Progenitor cell of endocrine pancreas (in vitro differentiated cells): ENCODE data around the gene INHA. TPM values are rescaled to one million over a fixed set of nuclear protein-coding genes. Genes with fewer than 3 reads are reported as not detected.
A peak's percentile ranks its signal among the peaks of the same experiment; 100 is the strongest.

ENCODE experiments used
- DNase-seq: peaks from one replicate; pipeline ENCODE4 v3.0.0; 2021; ENCODE audit warnings: low spot score; ENCODE audit not compliant: unreplicated experiment
- H3K27ac Mint-ChIP-seq: 2 replicates; pipeline ENCODE4 v1.8.0; 2021; ENCODE audit warnings: mild to moderate bottlenecking, moderate library complexity, mixed read lengths
- H3K27me3 Mint-ChIP-seq: 2 replicates; pipeline ENCODE4 v1.8.0; 2021; ENCODE audit warnings: mixed read lengths
- H3K36me3 Mint-ChIP-seq: 2 replicates; pipeline ENCODE4 v1.8.0; 2022; ENCODE audit warnings: mixed read lengths; ENCODE audit not compliant: insufficient read depth
- H3K4me1 Mint-ChIP-seq: 2 replicates; pipeline ENCODE4 v1.8.0; 2021; ENCODE audit warnings: low read depth, mixed read lengths
- H3K4me3 Mint-ChIP-seq: 2 replicates; pipeline ENCODE4 v1.8.0; 2021; ENCODE audit warnings: low read depth, mild to moderate bottlenecking, moderate library complexity, mixed read lengths
- H3K9me3 Mint-ChIP-seq: 2 replicates; pipeline ENCODE4 v1.8.0; 2021; ENCODE audit warnings: low read depth, mixed read lengths
- total RNA-seq: library from RNA; stranded (reverse); gene quantifications from 2 replicates; pipeline ENCODE4 v1.2.1, GENCODE V29; 2021
- TF ChIP-seq, protein P1 (sequence below): fragments of 200-600 bp; sonication (generic); IDR thresholded peaks from one replicate; pipeline ENCODE4 v1.5.0; 2021; ENCODE audit warnings: antibody characterized with exemption, mild to moderate bottlenecking; ENCODE audit not compliant: unreplicated experiment

INHA gene
- total RNA-seq, 1 donor from 2014 or later = 1.7 TPM

DNA sequence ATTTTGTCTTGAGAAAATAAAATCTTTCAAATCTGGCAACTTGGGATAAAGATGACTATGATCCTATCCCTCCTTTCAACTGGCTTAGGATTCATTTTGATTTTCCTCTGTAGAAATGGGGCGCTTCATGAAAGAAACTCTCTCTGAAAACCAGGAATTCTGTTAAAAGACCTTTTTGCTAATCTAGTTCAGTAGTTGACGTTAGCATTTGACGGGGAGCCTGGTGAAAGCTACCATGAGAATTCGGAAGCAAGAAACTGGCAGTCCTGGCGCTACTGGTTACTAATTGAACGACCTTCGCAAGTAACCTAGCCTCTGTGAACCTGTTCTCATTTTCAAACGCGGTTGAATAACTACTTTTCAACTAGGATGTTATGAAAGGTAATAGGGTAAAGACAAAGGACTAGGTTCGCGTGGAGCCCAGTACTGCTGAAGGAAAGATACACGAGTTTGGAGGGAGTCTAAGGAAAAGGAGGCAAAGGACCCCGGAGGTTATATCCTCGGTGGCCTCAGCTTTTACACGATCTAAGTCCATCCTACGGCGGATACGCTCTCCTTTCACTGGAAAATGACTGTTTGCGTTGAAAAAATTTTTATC is 24.9 kb downstream of the INHA start:
- TF ChIP-seq, protein P1, sequence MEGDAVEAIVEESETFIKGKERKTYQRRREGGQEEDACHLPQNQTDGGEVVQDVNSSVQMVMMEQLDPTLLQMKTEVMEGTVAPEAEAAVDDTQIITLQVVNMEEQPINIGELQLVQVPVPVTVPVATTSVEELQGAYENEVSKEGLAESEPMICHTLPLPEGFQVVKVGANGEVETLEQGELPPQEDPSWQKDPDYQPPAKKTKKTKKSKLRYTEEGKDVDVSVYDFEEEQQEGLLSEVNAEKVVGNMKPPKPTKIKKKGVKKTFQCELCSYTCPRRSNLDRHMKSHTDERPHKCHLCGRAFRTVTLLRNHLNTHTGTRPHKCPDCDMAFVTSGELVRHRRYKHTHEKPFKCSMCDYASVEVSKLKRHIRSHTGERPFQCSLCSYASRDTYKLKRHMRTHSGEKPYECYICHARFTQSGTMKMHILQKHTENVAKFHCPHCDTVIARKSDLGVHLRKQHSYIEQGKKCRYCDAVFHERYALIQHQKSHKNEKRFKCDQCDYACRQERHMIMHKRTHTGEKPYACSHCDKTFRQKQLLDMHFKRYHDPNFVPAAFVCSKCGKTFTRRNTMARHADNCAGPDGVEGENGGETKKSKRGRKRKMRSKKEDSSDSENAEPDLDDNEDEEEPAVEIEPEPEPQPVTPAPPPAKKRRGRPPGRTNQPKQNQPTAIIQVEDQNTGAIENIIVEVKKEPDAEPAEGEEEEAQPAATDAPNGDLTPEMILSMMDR = no peak
- no peaks in the 10 kb centered on the region for H3K36me3 Mint-ChIP-seq
- peaks cover 2% of the 10 kb centered on the region for H3K27me3 Mint-ChIP-seq
- peak overlapping the region; percentile 100 for H3K27ac Mint-ChIP-seq
- H3K9me3 Mint-ChIP-seq = no peaks in the 10 kb centered on the region
- H3K4me1 Mint-ChIP-seq = peaks cover 15% of the 10 kb centered on the region
- no peak for DNase-seq
- H3K4me3 Mint-ChIP-seq = peak overlapping the region; percentile 97

DNA sequence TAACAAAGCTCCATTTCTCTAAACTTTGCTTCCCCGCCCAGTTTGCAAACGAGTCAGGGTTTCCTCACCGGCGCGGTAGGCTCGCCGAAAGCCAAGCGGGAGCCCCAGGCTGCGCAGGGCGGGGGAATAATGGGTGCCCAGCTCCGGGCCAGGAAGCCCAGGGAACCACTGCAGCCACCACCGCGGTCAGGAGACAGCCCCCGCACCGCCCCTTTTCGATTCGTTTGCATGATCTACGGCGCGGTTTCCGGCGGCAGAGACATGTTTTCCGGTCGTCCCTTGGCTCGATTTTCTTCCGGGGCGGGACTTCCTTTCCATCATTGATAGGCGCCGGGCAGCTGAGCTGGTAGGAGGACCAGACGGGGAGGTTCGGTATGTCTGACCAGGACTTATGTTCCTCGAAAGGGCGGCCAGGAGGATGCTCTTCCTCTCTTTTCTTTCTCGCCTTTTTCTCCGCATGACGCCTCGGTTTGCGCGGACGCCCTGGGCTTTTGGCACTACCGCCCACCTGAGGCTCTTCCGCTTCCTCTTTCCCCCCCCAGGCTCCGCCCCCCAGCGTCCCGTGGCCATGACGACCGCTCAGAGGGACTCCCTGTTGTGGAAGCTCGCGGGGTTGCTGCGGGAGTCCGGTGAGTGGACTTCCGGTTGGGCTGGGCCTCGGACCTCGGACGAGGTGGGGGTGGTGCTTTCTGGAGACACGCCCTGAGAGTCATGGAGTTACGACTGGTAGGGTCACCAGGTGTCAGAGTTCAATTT is 25.6 kb downstream of the INHA start, which contains the start of gene STK11IP:
Gene STK11IP, plus strand, starts transcription at position 306 of the 756 bp plus-strand sequence. Its CDS starts 263 bp downstream, at position 569.
- Mint-ChIP-seq H3K27ac (peak within 1 kb of the TSS; percentile 100), H3K27me3 (no peaks in the 10 kb centered on the region), H3K36me3 (peaks cover under 1% of the 10 kb centered on the region), H3K4me3 (peak within 1 kb of the TSS; percentile 97), H3K9me3 (no peaks in the 10 kb centered on the region), H3K4me1 (peaks cover 15% of the 10 kb centered on the region)
- TF ChIP-seq, protein P1 = no peak
- DNase-seq = peak; percentile 90

DNA sequence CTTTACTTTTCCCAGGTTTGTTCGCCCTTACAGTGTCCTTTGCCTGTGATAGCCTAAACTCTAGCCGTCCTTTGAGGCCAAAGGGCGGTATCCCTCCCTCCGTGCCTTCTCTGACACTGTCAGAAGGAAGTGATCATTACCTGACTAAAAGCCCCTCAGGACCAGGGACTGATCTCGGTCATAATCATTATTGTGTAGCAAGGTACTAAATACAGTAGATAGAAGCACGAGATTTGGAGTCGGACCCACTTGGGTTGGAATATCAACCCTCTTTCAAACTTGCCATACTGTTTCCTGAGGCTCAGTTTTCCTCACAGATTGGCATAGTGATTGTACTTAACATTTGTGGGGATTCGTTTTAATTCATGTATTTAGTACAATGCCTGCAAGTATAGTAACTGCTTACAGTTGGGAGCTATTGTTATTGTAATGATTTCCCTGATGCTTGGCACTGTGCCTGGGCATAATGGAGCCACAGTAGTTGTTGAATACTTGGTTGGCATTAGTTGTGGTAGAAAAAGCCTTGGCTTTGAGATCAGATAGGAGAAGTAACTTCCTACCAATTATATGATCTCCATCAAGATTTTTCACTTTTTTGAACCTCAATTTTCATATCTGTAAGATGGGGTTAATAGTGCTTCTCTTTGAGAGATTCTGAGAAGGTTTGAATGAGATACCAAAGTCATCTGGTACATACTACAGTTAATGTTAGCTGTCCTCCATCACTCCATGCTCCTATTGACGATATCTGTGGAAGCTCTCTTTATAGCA is 26.4 kb downstream of the INHA start:
- H3K4me3 Mint-ChIP-seq = peak overlapping the region; percentile 97
- peaks cover 15% of the 10 kb centered on the region for H3K4me1 Mint-ChIP-seq
- H3K9me3 Mint-ChIP-seq = no peaks in the 10 kb centered on the region
- TF ChIP-seq, protein P1 = no peak
- H3K27me3 Mint-ChIP-seq = no peaks in the 10 kb centered on the region
- peak overlapping the region; percentile 100 for H3K27ac Mint-ChIP-seq
- DNase-seq = no peak
- peaks cover 1% of the 10 kb centered on the region for H3K36me3 Mint-ChIP-seq

DNA sequence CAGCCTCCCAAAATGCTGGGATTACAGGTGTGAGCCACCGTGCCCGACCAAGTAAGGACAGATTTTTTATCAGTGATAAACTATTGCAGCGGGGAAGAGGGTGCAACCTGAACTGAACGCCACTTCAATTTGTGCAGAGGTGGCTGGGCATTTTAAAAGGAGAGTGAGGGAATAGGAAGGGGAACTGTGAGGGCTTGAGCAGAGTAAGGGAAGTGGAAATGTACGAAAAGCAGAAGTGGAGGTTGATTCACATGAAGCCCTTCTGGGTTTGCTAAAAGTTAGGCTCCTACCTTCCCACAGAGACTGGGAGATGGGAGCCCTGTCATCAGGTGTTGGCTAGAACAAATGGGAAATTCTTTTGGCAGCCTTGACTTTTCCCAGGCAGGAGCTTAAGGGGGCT is 31.7 kb downstream of the INHA start:
- Mint-ChIP-seq H3K4me1 (no peaks in the 10 kb centered on the region), H3K27ac (peak overlapping the region; percentile 70), H3K9me3 (no peaks in the 10 kb centered on the region)

DNA sequence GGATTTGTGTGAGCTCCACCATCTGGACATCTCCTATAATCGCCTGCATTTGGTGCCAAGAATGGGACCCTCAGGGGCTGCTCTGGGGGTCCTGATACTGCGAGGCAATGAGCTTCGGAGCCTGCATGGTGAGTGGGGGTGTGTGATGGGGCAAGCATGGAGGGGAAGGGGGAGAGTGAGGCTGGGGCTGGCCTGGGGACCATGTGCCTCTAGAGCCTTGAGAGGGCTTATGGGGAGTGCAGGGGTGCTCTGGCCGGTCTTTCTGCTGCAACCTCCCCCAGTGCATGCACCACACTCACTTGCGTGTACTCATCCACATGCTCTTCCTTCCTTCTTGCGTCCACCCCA is 33.5 kb downstream of the INHA start:
- no peaks in the 10 kb centered on the region for H3K27me3 Mint-ChIP-seq
- no peak overlapping the region for H3K4me3 Mint-ChIP-seq
- no peaks in the 10 kb centered on the region for H3K4me1 Mint-ChIP-seq
- H3K27ac Mint-ChIP-seq = no peak overlapping the region
- TF ChIP-seq, protein P1 = no peak
- no peak for DNase-seq
- H3K9me3 Mint-ChIP-seq = no peaks in the 10 kb centered on the region
- H3K36me3 Mint-ChIP-seq = peaks cover 10% of the 10 kb centered on the region

More for the DNA sequence above, 31.7 kb downstream of the INHA start:
- Mint-ChIP-seq H3K4me3 (no peak overlapping the region), H3K36me3 (peaks cover 8% of the 10 kb centered on the region), H3K27me3 (no peaks in the 10 kb centered on the region)
- no peak for DNase-seq
- TF ChIP-seq, protein P1 = no peak
